OCI-LY3 (cell line): ENCODE data around the gene RBM20.

Experiments used
- EZH2phosphoT487 ChIP-seq: fragments of 200-600 bp; shearing (Covaris generic); IDR thresholded peaks from 2 replicates; pipeline ENCODE4 v1.6.1; 2018; ENCODE audit warnings: antibody characterized with exemption, mixed run types, low read depth
- TF ChIP-seq, protein P1 (sequence below): fragments of 200-600, 300-600 bp; sonication (generic); IDR thresholded peaks from 2 replicates; pipeline ENCODE4 v1.5.1; 2014; ENCODE audit warnings: antibody characterized with exemption, low read length, low read depth

DNA sequence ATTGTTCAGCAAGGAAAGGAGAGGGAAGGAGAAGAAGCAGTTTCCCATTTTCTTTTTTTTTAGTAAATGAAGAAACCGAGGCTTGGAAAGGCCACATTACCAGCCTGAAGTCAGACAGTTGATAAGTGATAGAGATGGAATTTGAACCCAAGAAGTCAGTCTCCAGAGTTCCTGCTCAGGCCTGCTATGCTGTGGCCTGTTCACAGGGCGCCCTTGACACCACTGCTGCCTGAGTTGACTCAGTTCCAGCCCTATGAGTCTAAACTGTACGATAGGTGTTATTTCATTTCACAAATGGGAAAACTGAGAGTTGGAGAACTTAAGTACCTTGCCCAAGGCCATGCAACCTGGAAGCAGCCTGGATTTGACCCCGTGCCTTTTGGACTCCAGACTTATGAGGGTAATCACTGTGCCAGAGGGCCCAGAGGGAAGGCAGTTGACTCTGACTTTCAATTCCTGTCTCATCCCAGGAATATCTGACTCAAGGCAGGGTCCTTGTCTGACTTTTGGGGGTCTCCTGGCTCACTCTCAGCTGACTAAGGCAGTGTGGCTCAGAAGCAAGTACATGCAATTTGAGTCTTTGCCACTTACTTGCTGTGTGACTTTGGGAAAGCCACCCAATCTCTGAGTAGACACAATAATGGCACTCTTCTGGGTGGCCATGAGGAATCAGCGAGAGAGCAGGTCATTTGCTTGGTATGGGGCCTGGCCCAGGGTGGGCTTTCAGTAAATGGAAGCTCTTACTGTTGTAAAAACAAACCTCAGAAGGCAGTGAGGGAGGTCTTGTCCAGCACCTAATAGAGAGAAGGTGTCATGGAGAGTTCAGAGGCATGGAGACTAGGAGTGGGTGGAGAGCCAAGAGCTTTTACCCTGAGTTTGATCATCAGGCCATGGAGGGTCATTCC is 17.9 kb upstream of the RBM20 start:
- TF ChIP-seq, protein P1, sequence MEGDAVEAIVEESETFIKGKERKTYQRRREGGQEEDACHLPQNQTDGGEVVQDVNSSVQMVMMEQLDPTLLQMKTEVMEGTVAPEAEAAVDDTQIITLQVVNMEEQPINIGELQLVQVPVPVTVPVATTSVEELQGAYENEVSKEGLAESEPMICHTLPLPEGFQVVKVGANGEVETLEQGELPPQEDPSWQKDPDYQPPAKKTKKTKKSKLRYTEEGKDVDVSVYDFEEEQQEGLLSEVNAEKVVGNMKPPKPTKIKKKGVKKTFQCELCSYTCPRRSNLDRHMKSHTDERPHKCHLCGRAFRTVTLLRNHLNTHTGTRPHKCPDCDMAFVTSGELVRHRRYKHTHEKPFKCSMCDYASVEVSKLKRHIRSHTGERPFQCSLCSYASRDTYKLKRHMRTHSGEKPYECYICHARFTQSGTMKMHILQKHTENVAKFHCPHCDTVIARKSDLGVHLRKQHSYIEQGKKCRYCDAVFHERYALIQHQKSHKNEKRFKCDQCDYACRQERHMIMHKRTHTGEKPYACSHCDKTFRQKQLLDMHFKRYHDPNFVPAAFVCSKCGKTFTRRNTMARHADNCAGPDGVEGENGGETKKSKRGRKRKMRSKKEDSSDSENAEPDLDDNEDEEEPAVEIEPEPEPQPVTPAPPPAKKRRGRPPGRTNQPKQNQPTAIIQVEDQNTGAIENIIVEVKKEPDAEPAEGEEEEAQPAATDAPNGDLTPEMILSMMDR = no peak
- TF ChIP-seq EZH2phosphoT487 = no peak
